Measurements from ENCODE around the gene ITGA8. TPM values are rescaled to one million over a fixed set of nuclear protein-coding genes. Genes with fewer than 3 reads are reported as not detected.
"Not testable (repeated sequence)": the region's sequence is repeated elsewhere in the genome, so short reads cannot be mapped to it uniquely, and the experiment has no call there.

Gene ITGA8
- total RNA-seq, 1 experiment from 2014 or later: 0.02 TPM

GRCh38 chr10:15763006-15763405, 43.3 kb upstream of the ITGA8 start:
- Histone ChIP-seq H3K4me2 (ENCODE audit: low read length) (no peak overlapping the region), H3K4me1 (ENCODE audit: control insufficient read depth in 1 of 2, insufficient read depth in 2 of 2, low read length in 2 of 2) (no peaks in the 10 kb centered on the region), H3K9me2 (ENCODE audit: insufficient read depth) (no peaks in the 10 kb centered on the region), H3K9ac (ENCODE audit: low read length) (no peak overlapping the region), H3K79me2 (ENCODE audit: insufficient read depth, low read length) (no peaks in the 10 kb centered on the region), H4K20me1 (ENCODE audit: insufficient read depth) (no peaks in the 10 kb centered on the region), H3K36me3 (ENCODE audit: control insufficient read depth in 1 of 2, insufficient read depth in 2 of 2, low read length in 2 of 2) (no peaks in the 10 kb centered on the region), H3K4me3 (replicated peaks in 1 of 2; ENCODE audit: low read depth in 1 of 2, low read length in 2 of 2) (no peak overlapping the region), H3K9me3 (ENCODE audit: control insufficient read depth in 1 of 2, insufficient read depth in 1 of 2, low read depth in 1 of 2, low read length in 2 of 2) (no peaks in the 10 kb centered on the region), H3K27ac (ENCODE audit: low read depth, low read length) (no peak overlapping the region), H3K27me3 (ENCODE audit: insufficient read depth, low read length) (no peaks in the 10 kb centered on the region; the same call in 1 of the 2 replicates), H2AFZ (ENCODE audit: low read depth, low read length, poor library complexity, severe bottlenecking) (no peak overlapping the region)
- ATAC-seq (no peak), DNase-seq (ENCODE audit: low read depth, low spot score) (no peak)
- RAD21 ChIA-PET (ENCODE audit: low non-redundant PET in 1 of 2, low total read pairs in 2 of 2, uncharacterized antibody in 2 of 2, unreplicated experiment in 2 of 2): no interaction called here
- intact Hi-C loops (cut with micrococcal nuclease): no loop called here
- no TSS peak for BruUV-seq (replicated peaks)
- TF ChIP-seq EZH2phosphoT487 (IDR thresholded peaks at IDR 0.05; ENCODE audit: borderline replicate concordance) (no peak), SIN3A (IDR thresholded peaks at IDR 0.05; ENCODE audit: low read depth) (no peak), CTCF (IDR thresholded peaks at IDR 0.05 in 2 of 3, conservative IDR thresholded peaks at IDR 0.05 in 1 of 3; ENCODE audit: borderline replicate concordance in 1 of 3, insufficient read depth in 1 of 3, low read depth in 2 of 3, low read length in 2 of 3) (no peak), JUND (IDR thresholded peaks at IDR 0.05) (no peak), TCF7L2 (IDR thresholded peaks at IDR 0.05; ENCODE audit: borderline replicate concordance, extremely low read depth, insufficient read depth, insufficient read length) (no peak), SRF (IDR thresholded peaks at IDR 0.05; ENCODE audit: low read depth) (no peak), ELF1 (IDR thresholded peaks at IDR 0.05; ENCODE audit: borderline replicate concordance, low read depth) (no peak), ZNF274 (IDR thresholded peaks at IDR 0.05; ENCODE audit: low read depth, low read length) (no peak)
- POLR2A ChIA-PET: no interaction called here
- CTCF ChIA-PET: no interaction called here

GRCh38 chr10:15762239-15762638, 42.5 kb upstream of the ITGA8 start:
- H3K27ac ChIP-seq (ENCODE audit: low read depth, low read length); H3K9ac ChIP-seq (ENCODE audit: low read length); H3K9me3 ChIP-seq (ENCODE audit: control insufficient read depth in 1 of 2, insufficient read depth in 1 of 2, low read depth in 1 of 2, low read length in 2 of 2); BruUV-seq (replicated peaks); RAD21 ChIA-PET (ENCODE audit: low non-redundant PET in 1 of 2, low total read pairs in 2 of 2, uncharacterized antibody in 2 of 2, unreplicated experiment in 2 of 2); H3K4me1 ChIP-seq (ENCODE audit: control insufficient read depth in 1 of 2, insufficient read depth in 2 of 2, low read length in 2 of 2); H3K79me2 ChIP-seq (ENCODE audit: insufficient read depth, low read length); ATAC-seq; H4K20me1 ChIP-seq (ENCODE audit: insufficient read depth); POLR2A ChIA-PET; DNase-seq (ENCODE audit: low read depth, low spot score); H2AFZ ChIP-seq (ENCODE audit: low read depth, low read length, poor library complexity, severe bottlenecking); H3K36me3 ChIP-seq (ENCODE audit: control insufficient read depth in 1 of 2, insufficient read depth in 2 of 2, low read length in 2 of 2); H3K9me2 ChIP-seq (ENCODE audit: insufficient read depth); H3K27me3 ChIP-seq (ENCODE audit: insufficient read depth, low read length); CTCF ChIA-PET; intact Hi-C loops (cut with micrococcal nuclease); H3K4me3 ChIP-seq (replicated peaks in 1 of 2; ENCODE audit: low read depth in 1 of 2, low read length in 2 of 2); H3K4me2 ChIP-seq (ENCODE audit: low read length): not testable (repeated sequence)

GRCh38 chr10:15761224-15761623, 41.5 kb upstream of the ITGA8 start:
- RAD21 ChIA-PET (ENCODE audit: low non-redundant PET in 1 of 2, low total read pairs in 2 of 2, uncharacterized antibody in 2 of 2, unreplicated experiment in 2 of 2); H3K9ac ChIP-seq (ENCODE audit: low read length); CTCF ChIA-PET; H3K36me3 ChIP-seq (ENCODE audit: control insufficient read depth in 1 of 2, insufficient read depth in 2 of 2, low read length in 2 of 2); intact Hi-C loops (cut with micrococcal nuclease); H3K4me2 ChIP-seq (ENCODE audit: low read length); H3K9me3 ChIP-seq (ENCODE audit: control insufficient read depth in 1 of 2, insufficient read depth in 1 of 2, low read depth in 1 of 2, low read length in 2 of 2); H4K20me1 ChIP-seq (ENCODE audit: insufficient read depth); DNase-seq (ENCODE audit: low read depth, low spot score); H3K4me1 ChIP-seq (ENCODE audit: control insufficient read depth in 1 of 2, insufficient read depth in 2 of 2, low read length in 2 of 2); H3K79me2 ChIP-seq (ENCODE audit: insufficient read depth, low read length); ATAC-seq; H3K27me3 ChIP-seq (ENCODE audit: insufficient read depth, low read length); POLR2A ChIA-PET; H3K27ac ChIP-seq (ENCODE audit: low read depth, low read length); H3K4me3 ChIP-seq (replicated peaks in 1 of 2; ENCODE audit: low read depth in 1 of 2, low read length in 2 of 2); H2AFZ ChIP-seq (ENCODE audit: low read depth, low read length, poor library complexity, severe bottlenecking); H3K9me2 ChIP-seq (ENCODE audit: insufficient read depth); BruUV-seq (replicated peaks): not testable (repeated sequence)
